IPS-11a (cell line): Measurements from ENCODE around the gene C14orf39.
"Not testable (repeated sequence)": the region's sequence is repeated elsewhere in the genome, so short reads cannot be mapped to it uniquely, and the experiment has no call there.

Experiments
- H3K4me3 ChIP-seq: one replicate; pipeline ENCODE4 v1.5.1; 2013; ENCODE audit warnings: low read depth, low read length, control low read depth

The C14orf39 gene

GRCh38 chr14:60502541-60502940, 16.7 kb upstream of the C14orf39 start:
- H3K4me3 ChIP-seq, result no peak overlapping the region

GRCh38 chr14:60495946-60496345, 10.1 kb upstream of the C14orf39 start:
- H3K4me3 ChIP-seq, result no peak overlapping the region

- H3K4me3 ChIP-seq, result no peak overlapping the region
These were observed 4.4 kb upstream of the C14orf39 start for GRCh38 chr14:60490270-60490669.

- H3K4me3 ChIP-seq, result no peak overlapping the region
These were observed 2.3 kb upstream of the C14orf39 start for GRCh38 chr14:60488175-60488574.

GRCh38 chr14:60487211-60487610, 1.3 kb upstream of the C14orf39 start:
- no peak overlapping the region for H3K4me3 ChIP-seq

GRCh38 chr14:60485057-60485597, 736 bp downstream of the C14orf39 start:
- H3K4me3 ChIP-seq, result peak overlapping the region; percentile 47

GRCh38 chr14:60482743-60483142, 3.1 kb downstream of the C14orf39 start:
- no peak overlapping the region for H3K4me3 ChIP-seq

GRCh38 chr14:60480248-60480647, 5.6 kb downstream of the C14orf39 start:
- not testable (repeated sequence) for H3K4me3 ChIP-seq

- no peak overlapping the region for H3K4me3 ChIP-seq
These were observed 30.0 kb downstream of the C14orf39 start for GRCh38 chr14:60455875-60456274.

GRCh38 chr14:60430276-60430675, 55.6 kb downstream of the C14orf39 start:
- H3K4me3 ChIP-seq, result no peak overlapping the region

GRCh38 chr14:60420050-60420449, 65.8 kb downstream of the C14orf39 start:
- H3K4me3 ChIP-seq, result no peak overlapping the region

- not testable (repeated sequence) for H3K4me3 ChIP-seq
These were observed 88.3 kb downstream of the C14orf39 start for GRCh38 chr14:60397550-60397949.

GRCh38 chr14:60396718-60397343, 89.0 kb downstream of the C14orf39 start:
- no peak overlapping the region for H3K4me3 ChIP-seq
